Endothelial cell of umbilical vein (primary cell): ENCODE measurements around the gene FOXL3. TPM values are rescaled to one million over a fixed set of nuclear protein-coding genes. Genes with fewer than 3 reads are reported as not detected.

Experiments
- BruUV-seq: library from RNA; stranded (reverse); fragments of 400-500 nt; replicated peaks from 2 replicates; lab custom pipeline; 2021; lab: Mats Ljungman, UMichigan
- CTCF ChIA-PET: fragments of 300-600, 350-600 bp; sonication (Branson Sonifier 250); formaldehyde crosslinking; loops from one replicate; lab custom pipeline; 2021; ENCODE audit warnings: antibody characterized with exemption, inconsistent platforms; lab: Charles Lee
- POLR2A ChIA-PET: fragments of 300-600, 350-600 bp; sonication (Branson Sonifier 250); formaldehyde crosslinking; loops from one replicate; lab custom pipeline; 2021; ENCODE audit warnings: antibody characterized with exemption, inconsistent platforms; lab: Charles Lee
- DNase-seq: peaks from one replicate; pipeline ENCODE4 v3.0.0-alpha.2; 2011; ENCODE audit warnings: low read depth, low spot score
- FAIRE-seq: peaks from 2 replicates; lab custom pipeline; 2011; peaks lifted over from hg19 to GRCh38; lab: Jason Lieb, UNC
- H2AFZ ChIP-seq: 2 replicates; pipeline ENCODE4 v1.6.0; 2012; ENCODE audit warnings: low read depth, low read length, control low read depth, inconsistent platforms
- H3K27ac ChIP-seq: 2 replicates; pipeline ENCODE4 v1.5.1; 2011; ENCODE audit warnings: low read depth, mild to moderate bottlenecking, control low read depth, low read length, moderate library complexity; ENCODE audit not compliant: insufficient read depth
- H3K27me3 ChIP-seq, 2 experiments: 2 replicates each; pipeline versions ENCODE4 v1.6.0 to v1.6.1; 2011; ENCODE audit warnings: low read length in 2 of 2, mixed read lengths in 1 of 2; ENCODE audit not compliant: control insufficient read depth in 2 of 2, insufficient read depth in 2 of 2
- H3K36me3 ChIP-seq, 2 experiments: 2 replicates in 1 of 2; 3 replicates in 1 of 2; pipeline ENCODE4 v1.5.1; 2011; ENCODE audit warnings: low read length in 2 of 2, mild to moderate bottlenecking in 1 of 2, moderate library complexity in 1 of 2; ENCODE audit not compliant: control insufficient read depth in 2 of 2, insufficient read depth in 2 of 2; ENCODE audit errors: extremely low read depth in 1 of 2
- H3K4me1 ChIP-seq: 3 replicates; pipeline ENCODE4 v1.5.1; 2011; ENCODE audit warnings: mild to moderate bottlenecking, low read length; ENCODE audit not compliant: control insufficient read depth, insufficient read depth; ENCODE audit errors: extremely low read depth
- H3K4me2 ChIP-seq: 2 replicates; pipeline ENCODE4 v1.6.1; 2011; ENCODE audit warnings: low read length, control low read depth, mixed read lengths; ENCODE audit not compliant: insufficient read depth
- H3K4me3 ChIP-seq, 3 experiments: fragments of 200-600 bp in 1 of 3; sonication (generic), shearing (Covaris generic) in 1 of 3; replicated peaks in 1 of 3; 2 replicates each; pipeline ENCODE4 v1.5.1; 2011 to 2016; ENCODE audit warnings: control low read depth in 3 of 3, low read length in 3 of 3, mild to moderate bottlenecking in 2 of 3, inconsistent platforms in 1 of 3, low read depth in 1 of 3, moderate library complexity in 1 of 3; ENCODE audit not compliant: insufficient read depth in 1 of 3
- H3K79me2 ChIP-seq: 2 replicates; pipeline ENCODE4 v1.6.0; 2012; ENCODE audit warnings: low read length, inconsistent platforms; ENCODE audit not compliant: control insufficient read depth, insufficient read depth
- H3K9ac ChIP-seq: replicated peaks from 2 replicates; pipeline ENCODE3; 2011; ENCODE audit warnings: low read length, control low read depth; ENCODE audit not compliant: insufficient read depth; ENCODE audit errors: extremely low read depth
- H3K9me1 ChIP-seq: replicated peaks from 3 replicates; pipeline ENCODE4 v1.6.0; 2011; ENCODE audit warnings: mild to moderate bottlenecking, low read length; ENCODE audit not compliant: control insufficient read depth, insufficient read depth; ENCODE audit errors: extremely low read depth
- H3K9me3 ChIP-seq: replicated peaks from 2 replicates; pipeline ENCODE4 v1.5.1; 2012; ENCODE audit warnings: low read length, inconsistent platforms; ENCODE audit not compliant: control insufficient read depth, insufficient read depth
- H4K20me1 ChIP-seq: replicated peaks from 2 replicates; pipeline ENCODE3; 2011; ENCODE audit warnings: mild to moderate bottlenecking, low read length; ENCODE audit not compliant: control insufficient read depth, insufficient read depth; ENCODE audit errors: extremely low read depth
- EZH2 ChIP-seq: IDR thresholded peaks from 2 replicates; pipeline ENCODE4 v1.6.1; 2012; ENCODE audit warnings: borderline replicate concordance, low read depth, mild to moderate bottlenecking, moderate library complexity, low read length, inconsistent platforms; ENCODE audit not compliant: severe bottlenecking
- GATA2 ChIP-seq: IDR thresholded peaks from 2 replicates; pipeline ENCODE4 v1.7.0; 2011; ENCODE audit warnings: low read depth, mild to moderate bottlenecking, moderate library complexity, mixed read lengths, low read length; ENCODE audit not compliant: insufficient read length, insufficient read depth
- JUN ChIP-seq: IDR thresholded peaks from 2 replicates; pipeline ENCODE4 v1.6.1; 2011; ENCODE audit warnings: borderline replicate concordance, low read depth; ENCODE audit not compliant: insufficient read length, insufficient read depth
- MYC ChIP-seq: IDR thresholded peaks from one replicate; pipeline ENCODE4 v1.6.1; 2011; ENCODE audit warnings: mild to moderate bottlenecking, low read depth, low read length
- POLR2AphosphoS5 ChIP-seq: IDR thresholded peaks from 2 replicates; pipeline ENCODE4 v1.6.1; 2012; ENCODE audit warnings: low read depth, mild to moderate bottlenecking, control low read depth, low read length, moderate library complexity; ENCODE audit not compliant: insufficient read depth
- dilution Hi-C: fragments of 300-500 bp; cut with MboI; formaldehyde crosslinking; loops from one replicate; pipeline ENCODE4 v1.15.0; 2019; ENCODE audit warnings: low sequenced_read_pairs; ENCODE audit not compliant: extremely low pct_ligation_motif_present
- intact Hi-C: fragments of 100-400 bp; cut with micrococcal nuclease; formaldehyde crosslinking; loops from one replicate; pipeline ENCODE4 v1.10.0; 2022
- polyA plus RNA-seq, 4 experiments: library from polyadenylated mRNA; depleted of rRNA in 3 of 4; stranded (reverse) in 3 of 4; unstranded in 1 of 4; fragments of >200 nt; gene quantifications; 2 replicates each; pipeline versions ENCODE4 v1.2.1 to v1.2.3, GENCODE V29; 2011 to 2012; ENCODE audit warnings: missing spikeins in 1 of 4
- total RNA-seq: library from RNA; stranded (reverse); gene quantifications from 2 replicates; pipeline ENCODE4 v1.2.3, GENCODE V29; 2021
- TF ChIP-seq, protein P1 (sequence below), 2 donors: IDR thresholded peaks; 1 replicate in 1 of 2; 2 replicates in 1 of 2; pipeline ENCODE4 v1.5.1; 2011; ENCODE audit warnings: low read length in 2 of 2, mild to moderate bottlenecking in 2 of 2, moderate library complexity in 2 of 2, control low read depth in 1 of 2, inconsistent platforms in 1 of 2, low read depth in 1 of 2; ENCODE audit not compliant: insufficient read depth in 1 of 2; ENCODE audit errors: extremely low read depth in 1 of 2

The FOXL3 gene
- total and polyA plus RNA-seq, 2 donors (not counting 3 experiments of a cell fraction or from before 2014, with no cell fraction given) = not detected

DNA sequence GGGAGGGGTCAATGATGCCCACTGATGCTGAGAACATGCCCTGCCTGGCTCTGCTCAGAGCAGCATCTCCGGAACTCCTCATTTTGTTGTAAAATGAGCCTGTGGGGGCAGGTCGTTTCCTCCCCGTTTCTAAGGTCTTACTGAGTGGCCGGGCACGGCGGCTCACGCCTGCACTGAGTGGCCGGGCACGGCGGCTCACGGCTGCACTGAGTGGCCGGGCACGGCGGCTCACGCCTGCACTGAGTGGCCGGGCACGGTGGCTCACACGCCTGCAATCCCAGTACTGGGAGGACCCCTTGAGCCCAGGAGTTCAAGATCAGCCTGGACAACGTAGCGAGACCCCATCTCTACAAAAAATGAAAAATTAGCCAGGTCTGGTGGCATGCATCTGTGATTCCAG is 39.0 kb upstream of the FOXL3 start:
- H3K4me2 ChIP-seq = no peak overlapping the region
- dilution Hi-C loops (no loop called here), intact Hi-C loops (no loop called here)
- H3K79me2 ChIP-seq = no peaks in the 10 kb centered on the region
- no peaks in the 10 kb centered on the region for H3K27me3 ChIP-seq
- no peak for FAIRE-seq
- no peaks in the 10 kb centered on the region for H3K9me3 ChIP-seq
- H2AFZ ChIP-seq = no peak overlapping the region
- no peak overlapping the region for H3K4me3 ChIP-seq
- peaks cover 0 to 5% of the 10 kb centered on the region in 2 experiments for H3K36me3 ChIP-seq
- H3K27ac ChIP-seq = no peak overlapping the region
- CTCF ChIA-PET = no interaction called here
- no peak overlapping the region for H3K9ac ChIP-seq
- H3K9me1 ChIP-seq = no peaks in the 10 kb centered on the region
- TF ChIP-seq GATA2 (no peak), POLR2AphosphoS5 (no peak)
- DNase-seq = no peak
- POLR2A ChIA-PET = no interaction called here
- no peaks in the 10 kb centered on the region for H3K4me1 ChIP-seq
- no TSS peak for BruUV-seq
- no peaks in the 10 kb centered on the region for H4K20me1 ChIP-seq

DNA sequence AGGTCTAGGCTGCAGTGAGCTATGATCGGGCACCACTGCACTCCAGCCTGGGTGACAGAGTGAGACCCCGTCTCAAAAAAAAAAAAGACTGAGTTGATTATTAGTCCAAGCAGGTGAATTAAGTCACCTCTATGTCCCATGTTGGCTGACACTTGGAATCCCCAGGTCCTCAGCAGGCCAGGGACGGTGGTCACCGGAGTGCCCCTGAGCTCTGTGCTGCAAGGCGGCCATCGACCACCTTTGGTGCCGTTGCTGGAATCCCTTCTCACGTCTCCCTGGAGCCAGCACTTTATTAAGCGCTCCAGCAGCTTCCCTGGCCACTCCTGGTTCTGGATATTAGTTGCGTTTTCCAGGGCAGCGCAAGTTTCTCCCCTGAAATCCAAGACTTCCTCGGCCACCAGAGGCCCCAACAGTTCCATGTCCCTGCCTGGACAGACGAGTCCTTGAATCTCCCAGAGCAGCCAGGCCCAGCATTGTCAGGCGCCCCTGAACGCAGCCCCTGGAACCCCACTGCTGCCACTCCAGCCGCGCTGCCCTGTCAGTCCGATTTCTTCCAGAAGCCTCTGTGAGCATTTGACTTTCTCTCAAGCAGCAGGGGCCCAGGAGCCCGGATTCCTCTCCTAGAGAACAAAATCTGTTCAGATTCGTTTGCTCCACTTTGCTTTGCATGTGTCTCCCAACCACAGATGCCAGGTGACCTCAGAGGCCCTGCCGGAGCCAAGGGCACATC is 38.4 kb upstream of the FOXL3 start:
- ChIA-PET POLR2A (no interaction called here), CTCF (no interaction called here)
- H3K9me3 ChIP-seq = no peaks in the 10 kb centered on the region
- no peaks in the 10 kb centered on the region for H3K79me2 ChIP-seq
- BruUV-seq = no TSS peak
- dilution Hi-C loops (no loop called here), intact Hi-C loops (no loop called here)
- DNase-seq (no peak), FAIRE-seq (no peak)
- no peaks in the 10 kb centered on the region for H3K9me1 ChIP-seq
- no peaks in the 10 kb centered on the region for H4K20me1 ChIP-seq
- no peaks in the 10 kb centered on the region for H3K27me3 ChIP-seq
- no peak overlapping the region for H3K27ac ChIP-seq
- no peak overlapping the region for H3K4me3 ChIP-seq
- H3K4me2 ChIP-seq = no peak overlapping the region
- H2AFZ ChIP-seq = no peak overlapping the region
- H3K36me3 ChIP-seq = peaks cover 0 to 5% of the 10 kb centered on the region in 2 experiments
- no peaks in the 10 kb centered on the region for H3K4me1 ChIP-seq
- no peak overlapping the region for H3K9ac ChIP-seq
- TF ChIP-seq JUN (no peak), MYC (no peak), EZH2 (no peak)
- TF ChIP-seq, protein P1, sequence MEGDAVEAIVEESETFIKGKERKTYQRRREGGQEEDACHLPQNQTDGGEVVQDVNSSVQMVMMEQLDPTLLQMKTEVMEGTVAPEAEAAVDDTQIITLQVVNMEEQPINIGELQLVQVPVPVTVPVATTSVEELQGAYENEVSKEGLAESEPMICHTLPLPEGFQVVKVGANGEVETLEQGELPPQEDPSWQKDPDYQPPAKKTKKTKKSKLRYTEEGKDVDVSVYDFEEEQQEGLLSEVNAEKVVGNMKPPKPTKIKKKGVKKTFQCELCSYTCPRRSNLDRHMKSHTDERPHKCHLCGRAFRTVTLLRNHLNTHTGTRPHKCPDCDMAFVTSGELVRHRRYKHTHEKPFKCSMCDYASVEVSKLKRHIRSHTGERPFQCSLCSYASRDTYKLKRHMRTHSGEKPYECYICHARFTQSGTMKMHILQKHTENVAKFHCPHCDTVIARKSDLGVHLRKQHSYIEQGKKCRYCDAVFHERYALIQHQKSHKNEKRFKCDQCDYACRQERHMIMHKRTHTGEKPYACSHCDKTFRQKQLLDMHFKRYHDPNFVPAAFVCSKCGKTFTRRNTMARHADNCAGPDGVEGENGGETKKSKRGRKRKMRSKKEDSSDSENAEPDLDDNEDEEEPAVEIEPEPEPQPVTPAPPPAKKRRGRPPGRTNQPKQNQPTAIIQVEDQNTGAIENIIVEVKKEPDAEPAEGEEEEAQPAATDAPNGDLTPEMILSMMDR (IDR thresholded peaks at IDR 0.05; ENCODE audit: extremely low read depth in 1 of 2, insufficient read depth in 1 of 2, low read depth in 1 of 2, low read length in 2 of 2) = no peak
